Measurements from ENCODE around the gene HMX3. TPM values are rescaled to one million over a fixed set of nuclear protein-coding genes. Genes with fewer than 3 reads are reported as not detected.
A peak's percentile ranks its signal among the peaks of the same experiment; 100 is the strongest.

HMX3 gene
- total RNA-seq, 1 experiment from 2014 or later = not detected

GRCh38 chr10:123134915-123135414 is 805 bp upstream of the HMX3 start:
- H3K9me3 Mint-ChIP-seq = peaks cover 2 to 8% of the 10 kb centered on the region in 2 experiments; a peak in 4 of 5 replicates
- H3K27ac ChIP-seq (ENCODE audit: insufficient read length, low read depth, low read length) = no peak overlapping the region
- H2AFZ ChIP-seq (ENCODE audit: low read length) = no peak overlapping the region
- WGBS (ENCODE audit: extremely low coverage, insufficient read length, low lambda C conversion rate) = no CpG with 5 or more reads among the region's 46 CpGs
- no peaks in the 10 kb centered on the region for H3K36me3 Mint-ChIP-seq (ENCODE audit: insufficient read depth in 1 of 3, low read depth in 3 of 3)
- H3K14ac ChIP-seq (ENCODE audit: insufficient read depth, low read length) = no peak overlapping the region
- no peak overlapping the region for H3K18ac ChIP-seq (ENCODE audit: insufficient read length, low read depth, low read length)
- H3K4me2 ChIP-seq (ENCODE audit: insufficient read depth, insufficient read length, low read length) = peak overlapping the region; percentile 89
- peaks cover 98% of the 10 kb centered on the region for H3K27me3 Mint-ChIP-seq (ENCODE audit: low read depth)
- H4K5ac ChIP-seq (ENCODE audit: insufficient read length, low read depth, low read length) = no peak overlapping the region
- H2BK5ac ChIP-seq (ENCODE audit: insufficient read length, low read length) = no peak overlapping the region
- no peak overlapping the region for H3K27ac Mint-ChIP-seq
- H4K91ac ChIP-seq (ENCODE audit: insufficient read length, low read depth, low read length) = no peak overlapping the region
- no peak overlapping the region for H3K23ac ChIP-seq (ENCODE audit: insufficient read length, low read depth, low read length)
- H2BK120ac ChIP-seq (ENCODE audit: low read depth, low read length, poor library complexity, severe bottlenecking) = no peak overlapping the region
- H4K20me1 ChIP-seq (ENCODE audit: control insufficient read depth, insufficient read depth, insufficient read length) = no peaks in the 10 kb centered on the region
- no peaks in the 10 kb centered on the region for H3K79me1 ChIP-seq (ENCODE audit: insufficient read depth, low read depth, low read length, poor library complexity, severe bottlenecking)
- no peaks in the 10 kb centered on the region; the same call in 1 of the 2 replicates for H3K4me1 ChIP-seq (ENCODE audit: insufficient read depth, low read length)
- H3K4me1 Mint-ChIP-seq = peaks cover 31 to 45% of the 10 kb centered on the region in 2 experiments
- H2BK12ac ChIP-seq (ENCODE audit: insufficient read length, low read depth, low read length) = no peak overlapping the region
- no peak overlapping the region for H3T11ph ChIP-seq (ENCODE audit: low read length)
- no peak overlapping the region for H3K4ac ChIP-seq (ENCODE audit: low read depth, low read length)
- no peak overlapping the region for H2AK5ac ChIP-seq (ENCODE audit: insufficient read length, low read length)
- no peaks in the 10 kb centered on the region for H3K79me2 ChIP-seq (ENCODE audit: insufficient read depth, low read length)
- no peak overlapping the region for H3K56ac ChIP-seq (ENCODE audit: insufficient read length, low read depth, low read length)
- DNase-seq = no peak
- H3K9me3 ChIP-seq (ENCODE audit: control insufficient read depth, low read depth, low read length) = no peaks in the 10 kb centered on the region
- H4K8ac ChIP-seq (replicated peaks; ENCODE audit: insufficient read length, low read depth, low read length) = no peak overlapping the region
- H3K4me3 Mint-ChIP-seq = peak overlapping the region; percentile 50 to 84
- TF ChIP-seq CTCF (conservative IDR thresholded peaks at IDR 0.05) = no peak
- H2BK15ac ChIP-seq (ENCODE audit: low read depth, low read length) = no peak overlapping the region
- H2BK20ac ChIP-seq (ENCODE audit: low read depth, low read length, poor library complexity, severe bottlenecking) = no peak overlapping the region
- peaks cover 72% of the 10 kb centered on the region for H3K27me3 ChIP-seq (ENCODE audit: insufficient read depth, low read length)
- H3K9ac ChIP-seq (ENCODE audit: extremely low read depth, insufficient read length, low read length) = no peak overlapping the region
- H3K23me2 ChIP-seq (ENCODE audit: insufficient read length, low read depth, low read length, poor library complexity, severe bottlenecking) = peaks cover 35% of the 10 kb centered on the region
